ENCODE data around the gene GPR150. TPM values are rescaled to one million over a fixed set of nuclear protein-coding genes. Genes with fewer than 3 reads are reported as not detected.
A peak's percentile ranks its signal among the peaks of the same experiment; 100 is the strongest.
"Not testable (repeated sequence)": the region's sequence is repeated elsewhere in the genome, so short reads cannot be mapped to it uniquely, and the experiment has no call there.

Gene GPR150
- total RNA-seq, 2 donors from 2014 or later = 3.3 to 6.0 TPM

DNA sequence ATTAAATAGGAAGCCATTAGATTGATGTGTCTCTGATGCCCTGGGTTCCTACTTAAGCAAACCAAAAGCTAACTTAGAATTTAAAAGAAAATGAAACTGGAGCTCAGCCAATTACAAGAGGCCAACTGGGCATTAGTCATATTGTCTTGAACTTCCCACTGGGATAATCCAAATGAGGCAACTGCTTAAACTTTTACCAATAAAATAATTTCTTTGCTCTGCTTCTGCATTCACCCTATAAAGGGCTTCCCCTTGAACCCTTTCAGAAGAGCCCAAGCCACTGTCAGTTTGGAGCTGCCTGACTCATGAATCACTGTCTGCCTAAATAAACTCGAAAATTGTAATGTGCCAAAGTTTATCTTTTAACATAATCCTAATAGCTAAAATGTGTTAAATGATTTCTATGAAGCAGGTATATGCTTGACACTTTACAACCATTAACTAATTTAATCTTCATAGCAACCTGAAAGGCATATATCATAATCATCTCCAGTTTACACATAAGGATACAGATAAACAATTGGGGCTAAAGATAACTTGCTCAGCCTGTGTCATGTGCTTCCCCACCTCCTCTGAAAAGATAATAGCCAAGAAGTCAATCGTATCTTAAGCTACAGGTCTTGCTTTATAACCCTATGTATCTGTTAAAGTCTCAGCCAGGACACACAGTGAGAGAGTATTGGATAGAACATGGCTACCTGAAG lies 11.5 kb downstream of the GPR150 start:
- intact Hi-C loops (cut with DNase I) = no loop called here
- no peaks in the 10 kb centered on the region for H3K9me3 ChIP-seq
- H3K4me1 ChIP-seq = peaks cover 15% of the 10 kb centered on the region
- 30 to 45% methylated on average over 2 of the region's 2 CpGs for WGBS, 2 donors
- TF ChIP-seq, protein P1, sequence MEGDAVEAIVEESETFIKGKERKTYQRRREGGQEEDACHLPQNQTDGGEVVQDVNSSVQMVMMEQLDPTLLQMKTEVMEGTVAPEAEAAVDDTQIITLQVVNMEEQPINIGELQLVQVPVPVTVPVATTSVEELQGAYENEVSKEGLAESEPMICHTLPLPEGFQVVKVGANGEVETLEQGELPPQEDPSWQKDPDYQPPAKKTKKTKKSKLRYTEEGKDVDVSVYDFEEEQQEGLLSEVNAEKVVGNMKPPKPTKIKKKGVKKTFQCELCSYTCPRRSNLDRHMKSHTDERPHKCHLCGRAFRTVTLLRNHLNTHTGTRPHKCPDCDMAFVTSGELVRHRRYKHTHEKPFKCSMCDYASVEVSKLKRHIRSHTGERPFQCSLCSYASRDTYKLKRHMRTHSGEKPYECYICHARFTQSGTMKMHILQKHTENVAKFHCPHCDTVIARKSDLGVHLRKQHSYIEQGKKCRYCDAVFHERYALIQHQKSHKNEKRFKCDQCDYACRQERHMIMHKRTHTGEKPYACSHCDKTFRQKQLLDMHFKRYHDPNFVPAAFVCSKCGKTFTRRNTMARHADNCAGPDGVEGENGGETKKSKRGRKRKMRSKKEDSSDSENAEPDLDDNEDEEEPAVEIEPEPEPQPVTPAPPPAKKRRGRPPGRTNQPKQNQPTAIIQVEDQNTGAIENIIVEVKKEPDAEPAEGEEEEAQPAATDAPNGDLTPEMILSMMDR (IDR thresholded peaks at IDR 0.05) = no peak
- DNase-seq (no peak), ATAC-seq (peak; percentile 22)
- H3K4me3 ChIP-seq = no peak overlapping the region
- H3K27ac ChIP-seq = peak overlapping the region in 2 of 4 donors; percentile 44 to 54
- H3K36me3 ChIP-seq (replicated peaks in 1 of 2; ENCODE audit: insufficient read depth in 1 of 2, low read depth in 2 of 2) = no peaks in the 10 kb centered on the region
- H3K27me3 ChIP-seq = no peaks in the 10 kb centered on the region

DNA sequence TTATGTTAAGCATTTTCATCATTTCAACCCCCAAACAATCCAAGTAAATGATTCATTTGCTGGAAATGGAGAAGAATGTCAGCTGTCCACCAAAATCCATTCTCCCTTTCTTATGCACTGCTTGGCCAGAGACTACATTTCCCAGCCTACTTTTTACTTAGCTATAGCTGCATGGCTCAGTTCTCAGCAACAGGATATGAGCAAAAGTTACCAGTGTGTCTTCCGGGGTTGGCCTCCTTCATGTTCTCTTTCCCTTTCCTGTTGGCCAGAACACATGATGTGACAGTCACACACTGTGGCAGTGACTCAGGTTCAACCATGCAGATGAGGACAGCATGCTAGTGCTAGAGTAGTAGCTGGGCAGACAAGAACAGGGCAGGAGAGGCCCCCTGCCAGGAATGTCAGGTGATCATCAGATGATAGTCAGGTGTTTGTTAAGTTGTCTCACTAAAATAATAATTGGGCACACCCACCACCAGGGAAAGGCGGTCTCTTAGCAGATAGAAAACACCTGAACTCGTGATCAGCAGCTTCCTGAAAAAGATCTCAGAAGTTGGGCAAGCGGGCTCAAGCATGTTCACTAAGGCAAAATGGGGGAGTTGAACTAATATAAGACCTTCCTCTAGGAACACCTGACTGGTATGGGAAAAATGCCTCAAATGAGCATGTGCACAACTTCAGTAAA lies 12.2 kb downstream of the GPR150 start:
- H3K36me3 ChIP-seq (replicated peaks in 1 of 2; ENCODE audit: insufficient read depth in 1 of 2, low read depth in 2 of 2) = no peaks in the 10 kb centered on the region
- no peaks in the 10 kb centered on the region for H3K9me3 ChIP-seq
- WGBS, 2 donors = 66 to 74% methylated on average over 4 of the region's 4 CpGs

DNA sequence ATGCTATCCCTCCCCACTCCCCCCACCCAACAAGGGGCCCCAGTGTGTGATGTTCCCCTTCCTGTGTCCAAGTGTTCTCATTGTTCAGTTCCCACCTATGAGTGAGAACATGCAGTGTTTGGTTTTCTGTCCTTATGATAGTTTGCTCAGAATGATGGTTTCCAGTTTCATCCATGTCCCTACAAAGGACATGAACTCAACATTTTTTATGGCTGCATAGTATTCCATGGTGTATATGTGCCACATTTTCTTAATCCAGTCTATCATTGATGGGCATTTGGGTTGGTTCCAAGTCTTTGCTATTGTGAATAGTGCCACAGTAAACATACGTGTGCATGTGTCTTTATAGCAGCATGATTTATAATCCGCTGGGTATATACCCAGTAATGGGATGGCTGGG lies 13.1 kb downstream of the GPR150 start:
- 88 to 100% methylated on average over 2 of the region's 2 CpGs for WGBS, 2 donors
- H3K9me3 ChIP-seq; intact Hi-C loops (cut with DNase I); H3K27ac ChIP-seq; H3K36me3 ChIP-seq (replicated peaks in 1 of 2; ENCODE audit: insufficient read depth in 1 of 2, low read depth in 2 of 2); H3K27me3 ChIP-seq; ATAC-seq; H3K4me3 ChIP-seq; DNase-seq: not testable (repeated sequence)
- H3K4me1 ChIP-seq = peaks cover 15% of the 10 kb centered on the region

More for the DNA sequence above, 12.2 kb downstream of the GPR150 start:
- TF ChIP-seq, protein P1 (IDR thresholded peaks at IDR 0.05) = no peak
- TF ChIP-seq POLR2A (IDR thresholded peaks at IDR 0.05) = peak in 1 of 3 donors; percentile 65
- Histone ChIP-seq H3K4me3 (no peak overlapping the region), H3K4me1 (peaks cover 15% of the 10 kb centered on the region), H3K27ac (peak overlapping the region in 3 of 4 donors; percentile 13 to 54 (median 44)), H3K27me3 (no peaks in the 10 kb centered on the region)
- ATAC-seq (peak; percentile 95), DNase-seq (peak; percentile 48 to 78 (median 67))
- intact Hi-C loops (cut with DNase I) = no loop called here

DNA sequence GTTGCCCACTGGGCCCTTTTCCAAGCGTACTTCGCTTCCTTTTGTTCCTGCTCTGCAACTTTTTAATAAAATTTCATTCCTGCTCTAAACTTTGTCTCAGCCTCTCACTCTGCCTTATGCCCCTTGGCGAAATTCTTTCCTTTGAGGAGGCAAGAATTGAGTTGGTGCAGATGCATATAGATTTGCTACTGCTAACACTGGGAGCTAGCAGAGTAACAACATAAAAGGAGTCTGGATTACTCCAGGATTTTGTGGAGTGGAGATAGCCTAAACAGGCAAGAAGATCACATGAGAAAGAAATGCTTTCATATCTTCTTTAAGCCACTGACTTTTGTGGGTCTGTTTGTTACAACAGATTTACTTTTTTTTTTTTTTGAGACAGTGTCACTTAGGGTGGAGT lies 13.8 kb downstream of the GPR150 start:
- intact Hi-C loops (cut with DNase I) = no loop called here
- WGBS, 2 donors = 99% methylated on average over 3 of the region's 3 CpGs
- no peaks in the 10 kb centered on the region for H3K36me3 ChIP-seq (replicated peaks in 1 of 2; ENCODE audit: insufficient read depth in 1 of 2, low read depth in 2 of 2)
- no peak for DNase-seq
- no peaks in the 10 kb centered on the region for H3K9me3 ChIP-seq
- no peak overlapping the region for H3K4me3 ChIP-seq
- no peak for ATAC-seq
- no peak for TF ChIP-seq POLR2A (IDR thresholded peaks at IDR 0.05)
- TF ChIP-seq, protein P1 (IDR thresholded peaks at IDR 0.05) = no peak
- H3K27me3 ChIP-seq = no peaks in the 10 kb centered on the region
- H3K27ac ChIP-seq = no peak overlapping the region
- peaks cover 15% of the 10 kb centered on the region for H3K4me1 ChIP-seq

DNA sequence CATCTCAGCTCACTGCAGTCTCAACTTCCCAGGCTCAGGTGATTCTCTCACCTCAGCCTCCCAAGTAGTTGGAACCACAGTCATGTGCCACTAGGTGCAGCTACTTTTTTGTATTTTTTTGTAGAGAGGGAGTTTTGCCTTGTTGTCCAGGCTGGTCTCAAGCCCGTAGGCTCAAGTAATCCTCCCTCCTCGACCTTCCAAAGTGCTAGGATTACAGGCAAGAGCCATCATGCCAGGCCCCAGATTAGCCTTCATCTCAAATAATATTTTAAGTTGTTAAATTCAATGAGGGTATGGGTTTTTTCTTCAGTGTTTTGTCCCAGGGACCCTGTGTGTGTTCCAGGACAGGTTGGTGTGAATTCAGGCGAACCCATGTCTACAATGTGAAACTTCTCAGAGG lies 14.2 kb downstream of the GPR150 start:
- WGBS, 2 donors = 95 to 98% methylated on average over 3 of the region's 3 CpGs
- H3K27ac ChIP-seq = no peak overlapping the region
- ATAC-seq (no peak), DNase-seq (no peak)
- no peaks in the 10 kb centered on the region for H3K9me3 ChIP-seq
- H3K27me3 ChIP-seq = no peaks in the 10 kb centered on the region
- no peak for TF ChIP-seq POLR2A (IDR thresholded peaks at IDR 0.05)
- TF ChIP-seq, protein P1 (IDR thresholded peaks at IDR 0.05) = no peak
- no peak overlapping the region for H3K4me3 ChIP-seq
- intact Hi-C loops (cut with DNase I) = no loop called here
- H3K36me3 ChIP-seq (replicated peaks in 1 of 2; ENCODE audit: insufficient read depth in 1 of 2, low read depth in 2 of 2) = no peaks in the 10 kb centered on the region
- H3K4me1 ChIP-seq = peaks cover 15% of the 10 kb centered on the region

Measured in body of pancreas (tissue), 4 donors.